K562 (cell line): ENCODE measurements around the gene ANKRD49. TPM values are rescaled to one million over a fixed set of nuclear protein-coding genes. Genes with fewer than 3 reads are reported as not detected.

Source experiments
- ARID2 ChIP-seq: fragments of 450-650 bp; IDR thresholded peaks from 2 replicates; pipeline ENCODE4 v1.6.1; 2017; ENCODE audit warnings: antibody characterized with exemption, mild to moderate bottlenecking
- ARID4B ChIP-seq: sonication (generic); formaldehyde crosslinking; IDR thresholded peaks from 2 replicates; pipeline ENCODE4 v1.8.0; 2022; ENCODE audit warnings: mild to moderate bottlenecking, missing genetic modification reagents
- BRD9 ChIP-seq: fragments of 450-650 bp; IDR thresholded peaks from 2 replicates; pipeline ENCODE4 v1.6.1; 2018; ENCODE audit warnings: low read depth; ENCODE audit not compliant: partially characterized antibody
- C11orf30 ChIP-seq: fragments of 450-650 bp; IDR thresholded peaks from 2 replicates; pipeline ENCODE4 v1.6.1; 2016; ENCODE audit warnings: low read depth, mild to moderate bottlenecking
- CEBPG ChIP-seq, 3 experiments: fragments of 200-800 bp in 1 of 3; sonication (Bioruptor generic) in 1 of 3; sonication (generic) in 1 of 3; formaldehyde crosslinking in 1 of 3; IDR thresholded peaks in 2 of 3; conservative IDR thresholded peaks in 1 of 3; 2 replicates each; pipeline versions ENCODE4 v1.6.1 to v1.8.0; 2016 to 2022; ENCODE audit warnings: missing compliant biosample characterization in 2 of 3, missing genetic modification characterization in 2 of 3, mild to moderate bottlenecking in 1 of 3, missing genetic modification reagents in 1 of 3
- CREM ChIP-seq: IDR thresholded peaks from 2 replicates; pipeline ENCODE4 v1.6.1; 2014; ENCODE audit warnings: antibody characterized with exemption, low read depth
- DNMT1 ChIP-seq: fragments of 450-650 bp; IDR thresholded peaks from 2 replicates; pipeline ENCODE4 v1.6.1; 2016; ENCODE audit warnings: antibody characterized with exemption, mild to moderate bottlenecking
- EGR1 ChIP-seq: fragments of 450-650 bp; conservative IDR thresholded peaks from 2 replicates; pipeline ENCODE4 v1.6.1; 2017; ENCODE audit warnings: mild to moderate bottlenecking
- ELF1 ChIP-seq: fragments of 200-800 bp; sonication (Bioruptor generic); IDR thresholded peaks from 2 replicates; pipeline ENCODE4 v1.6.1; 2016; ENCODE audit warnings: missing genetic modification characterization, missing compliant biosample characterization
- GABPB1 ChIP-seq: sonication (generic); formaldehyde crosslinking; IDR thresholded peaks from 2 replicates; pipeline ENCODE4 v1.8.0; 2022; ENCODE audit warnings: mild to moderate bottlenecking, missing genetic modification reagents
- HMGN3 ChIP-seq: IDR thresholded peaks from 2 replicates; pipeline ENCODE4 v1.6.1; 2011; ENCODE audit warnings: borderline replicate concordance, low read depth, mild to moderate bottlenecking, mixed read lengths, low read length; ENCODE audit not compliant: insufficient read length; ENCODE audit errors: extremely low read depth
- HSF4 ChIP-seq: fragments of 250-450 bp; sonication (Bioruptor Pico); IDR thresholded peaks from 2 replicates; pipeline ENCODE4 v2.1.2; 2022; ENCODE audit warnings: mild to moderate bottlenecking, moderate library complexity, borderline replicate concordance
- LCOR ChIP-seq: sonication (generic); formaldehyde crosslinking; IDR thresholded peaks from 2 replicates; pipeline ENCODE4 v1.8.0; 2022; ENCODE audit warnings: mild to moderate bottlenecking, missing genetic modification reagents
- MLX ChIP-seq, 2 experiments: fragments of 450-650 bp in 1 of 2; sonication (generic) in 1 of 2; formaldehyde crosslinking; conservative IDR thresholded peaks; 2 replicates each; pipeline versions ENCODE4 v1.4.0 to v1.8.1; 2020 to 2022; ENCODE audit warnings: mild to moderate bottlenecking in 1 of 2, missing genetic modification reagents in 1 of 2
- NCOA2 ChIP-seq, 2 experiments: fragments of 450-650 bp; IDR thresholded peaks; 2 replicates each; pipeline ENCODE4 v1.6.1; 2018; ENCODE audit warnings: mild to moderate bottlenecking in 2 of 2, moderate library complexity in 1 of 2; ENCODE audit not compliant: partially characterized antibody in 2 of 2
- SMAD1 ChIP-seq: fragments of 150-350 bp; IDR thresholded peaks from 2 replicates; pipeline ENCODE4 v1.6.1; 2014; ENCODE audit warnings: low read length, low read depth; ENCODE audit not compliant: partially characterized antibody
- TCF15 ChIP-seq: fragments of 250-450 bp; sonication (Bioruptor Pico); IDR thresholded peaks from 2 replicates; pipeline ENCODE4 v1.8.0; 2022; ENCODE audit warnings: moderate library complexity, mild to moderate bottlenecking, inconsistent platforms
- TRIM24 ChIP-seq, 2 experiments: fragments of 450-650 bp; IDR thresholded peaks; 2 replicates each; pipeline ENCODE4 v1.6.1; 2016
- ZNF589 ChIP-seq: fragments of 200-800 bp; sonication (Bioruptor generic); IDR thresholded peaks from 2 replicates; pipeline ENCODE4 v1.6.1; 2016; ENCODE audit warnings: low read depth, missing genetic modification characterization, missing compliant biosample characterization
- ZNF778 ChIP-seq: fragments of 450-650 bp; formaldehyde crosslinking; IDR thresholded peaks from 2 replicates; pipeline ENCODE4 v1.4.0; 2020; ENCODE audit warnings: mild to moderate bottlenecking, moderate library complexity
- polyA plus RNA-seq, 8 experiments: library from polyadenylated mRNA; depleted of rRNA in 4 of 8; stranded (reverse) in 5 of 8; unstranded in 3 of 8; fragments of >200 nt; fragmentation: Nextera tagmentation in 2 of 8; fragmentation: Illumina TruSeq in 1 of 8; extraction: Ambion mirVana in 2 of 8; extraction: Trizol in 1 of 8; gene quantifications; 2 replicates each; pipeline versions ENCODE4 v1.2.1 to v1.2.3, GENCODE V29; 2011 to 2014; ENCODE audit warnings: inconsistent platforms in 1 of 8, missing spikeins in 1 of 8
- total RNA-seq, 7 experiments: library from RNA; depleted of rRNA in 6 of 7; stranded (reverse); fragments of >200 nt in 6 of 7; fragmentation: Illumina TruSeq in 2 of 7; extraction: Trizol in 2 of 7; gene quantifications; 2 replicates each; pipeline versions ENCODE4 v1.2.1 to v1.2.3, GENCODE V29; 2011 to 2021; ENCODE audit warnings: low replicate concordance in 1 of 7

Gene ANKRD49
- total and polyA plus RNA-seq, 9 of the 15 experiments (the other 6 are each of a cell fraction or from before 2014, with no cell fraction given), result 13.4 to 43.5 (median 30.6) TPM

- TF ChIP-seq ARID4B (CRISPR knock-in tag), result peak; percentile 93
- no peak for TF ChIP-seq DNMT1
- TF ChIP-seq NCOA2 (IDR thresholded peaks at IDR 0.05; ENCODE audit: partially characterized antibody in 2 of 2), result no peak
- 0 out of 2 replicates have a peak, but pooled peaks have one; percentile 17 for TF ChIP-seq ARID2
- TF ChIP-seq ZNF589 (CRISPR knock-in tag), result 0 out of 2 replicates have a peak, but pooled peaks have one; percentile 23
- TF ChIP-seq HSF4 (CRISPR knock-in tag), result no peak
- TF ChIP-seq LCOR (CRISPR knock-in tag), result peak; percentile 94; the same call in 1 of the 2 replicates
- TF ChIP-seq BRD9, result peak; percentile 59
- peak; percentile 89 for TF ChIP-seq EGR1
- TF ChIP-seq SMAD1, result no peak
- peak; percentile 75 for TF ChIP-seq CREM
- TF ChIP-seq TRIM24 (IDR thresholded peaks at IDR 0.05), result peak in 1 of 2 experiments; percentile 78; a peak in 3 of 4 replicates
- no peak for TF ChIP-seq C11orf30
- no peak for TF ChIP-seq MLX (CRISPR knock-in tag; conservative IDR thresholded peaks at IDR 0.05)
- TF ChIP-seq CEBPG (CRISPR knock-in tag; IDR thresholded peaks at IDR 0.05), result 0 out of 2 replicates have a peak, but pooled peaks have one; percentile 34
- no peak for TF ChIP-seq CEBPG (tag; conservative IDR thresholded peaks at IDR 0.05 in 1 of 2, IDR thresholded peaks at IDR 0.05 in 1 of 2)
- no peak for TF ChIP-seq ZNF778 (CRISPR knock-in tag)
- TF ChIP-seq GABPB1 (CRISPR knock-in tag), result peak; percentile 88
- TF ChIP-seq TCF15, result 0 out of 2 replicates have a peak, but pooled peaks have one; percentile 55
- TF ChIP-seq ELF1, result peak; percentile 75; the same call in 1 of the 2 replicates
- TF ChIP-seq HMGN3, result peak; percentile 31
Measured at GRCh38 chr11:94543695-94544645, 50.2 kb downstream of the ANKRD49 start, which contains the start of gene FUT4 (continued).
